HG03108 (cell line): ENCODE data around the gene TRIM67.

Experiments used
- ATAC-seq: cut with Tn5 transposase; IDR thresholded peaks from one replicate; pipeline ENCODE4 v1.9.1; 2021; ENCODE audit warnings: moderate library complexity; ENCODE audit not compliant: unreplicated experiment

The TRIM67 gene

DNA sequence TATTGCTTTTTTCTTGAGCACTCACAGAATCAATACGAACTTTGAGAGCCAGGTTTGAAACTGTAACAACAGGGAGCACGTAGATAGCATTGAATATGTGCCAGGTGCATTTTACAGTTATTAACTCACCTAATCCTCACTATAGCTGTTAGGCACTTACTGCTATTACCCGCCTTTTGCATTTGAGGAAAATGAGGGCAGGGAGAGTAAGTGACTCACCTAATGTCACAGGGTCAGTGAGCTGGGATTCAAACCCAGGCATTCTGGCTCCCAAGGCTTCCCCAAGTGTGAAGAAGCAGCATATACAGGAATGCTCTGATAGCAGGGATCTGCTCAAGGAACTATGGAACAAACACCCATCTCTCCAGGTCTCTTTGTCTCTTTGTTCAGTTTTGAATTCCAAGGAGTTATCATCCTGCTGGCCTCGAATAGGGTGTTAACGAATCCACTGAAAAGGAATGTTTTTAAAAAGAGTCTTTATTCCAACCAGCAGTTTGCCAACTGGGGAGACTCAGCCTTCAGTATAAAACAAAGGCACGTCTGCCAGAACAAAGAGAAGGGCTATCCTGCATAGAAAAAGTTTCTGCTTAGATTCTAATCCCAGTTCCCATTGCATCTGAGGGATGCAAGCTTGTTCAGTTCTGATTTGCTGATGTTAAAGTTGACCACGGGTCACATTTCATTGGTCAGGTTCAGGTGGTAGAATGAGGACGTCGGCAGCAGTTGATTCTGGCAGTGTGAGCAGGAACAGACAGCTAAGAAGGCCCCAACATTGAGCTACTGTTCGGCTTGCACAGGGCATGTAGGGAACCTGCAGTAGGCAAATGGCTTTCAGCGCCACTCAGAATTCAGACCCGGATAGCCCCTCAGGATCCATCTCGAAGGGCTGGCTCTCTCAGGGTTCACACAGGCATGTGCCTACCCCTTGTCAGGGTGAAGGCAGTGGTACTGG lies 22.1 kb downstream of the TRIM67 start:
- no peak for ATAC-seq

DNA sequence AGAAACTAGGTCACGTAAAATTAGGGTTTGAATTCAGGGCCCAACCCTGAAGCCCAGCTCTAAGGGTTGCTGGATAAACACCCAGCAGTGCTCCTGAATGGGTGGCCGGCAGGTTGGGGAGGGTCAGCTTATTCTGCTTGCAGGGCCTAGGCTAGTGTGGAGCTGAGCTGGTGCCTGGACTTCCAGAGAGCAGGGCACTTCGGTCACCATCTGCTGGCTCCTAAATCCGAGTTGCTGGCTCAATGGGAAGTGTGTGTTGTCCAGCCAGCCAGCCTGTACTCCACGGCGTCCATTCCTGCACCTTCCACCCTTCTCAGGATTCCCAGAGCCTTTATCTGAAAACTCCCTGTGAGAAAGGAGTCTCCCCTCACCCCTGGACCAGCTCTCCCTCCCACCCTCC lies 23.0 kb downstream of the TRIM67 start:
- no peak for ATAC-seq

DNA sequence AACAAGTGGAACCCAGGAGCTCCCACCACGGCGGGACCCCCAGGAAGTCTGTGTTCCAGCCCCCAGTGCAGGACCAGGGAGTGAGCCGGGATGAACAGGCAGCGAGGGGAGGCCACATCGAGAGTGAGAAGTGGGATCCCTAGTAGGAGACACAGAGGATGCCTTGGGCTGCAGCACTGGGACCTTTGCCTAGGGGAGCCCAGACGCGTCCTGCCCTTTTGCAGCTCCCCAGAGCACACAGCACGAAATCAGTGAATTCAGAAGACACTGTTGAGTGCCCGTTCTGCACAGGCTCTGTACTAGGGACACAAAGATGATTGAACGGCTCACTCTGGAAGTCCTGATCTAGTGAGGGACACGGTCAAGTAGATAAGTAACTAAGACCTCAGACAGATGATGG lies 23.5 kb downstream of the TRIM67 start:
- ATAC-seq = no peak

- ATAC-seq = no peak
These were observed 24.7 kb downstream of the TRIM67 start for GRCh38 chr1:231186356-231187115.

DNA sequence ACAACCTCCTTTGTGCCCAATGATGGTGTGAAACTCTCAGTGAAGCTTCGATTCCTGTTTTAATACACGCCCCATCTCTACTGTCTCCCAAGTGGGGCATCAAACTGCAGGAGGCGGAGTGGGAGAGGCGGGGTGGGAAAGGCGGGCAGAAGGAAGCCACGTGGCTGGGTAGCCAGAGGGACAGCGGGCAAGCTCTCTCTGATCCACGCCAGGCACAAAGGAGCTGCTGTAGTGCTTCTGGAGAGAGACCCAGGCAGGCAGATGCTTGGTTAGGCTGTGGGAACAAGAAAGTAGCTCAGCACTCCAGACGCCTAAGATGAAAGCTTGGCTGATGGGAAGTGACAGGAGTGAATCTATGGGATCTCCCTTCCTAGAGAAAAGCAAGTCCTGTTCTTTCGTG lies 25.7 kb downstream of the TRIM67 start:
- ATAC-seq = no peak

- no peak for ATAC-seq
These were observed 26.2 kb downstream of the TRIM67 start for GRCh38 chr1:231188072-231188471.

- no peak for ATAC-seq
These were observed 26.9 kb downstream of the TRIM67 start for GRCh38 chr1:231188768-231189167.

DNA sequence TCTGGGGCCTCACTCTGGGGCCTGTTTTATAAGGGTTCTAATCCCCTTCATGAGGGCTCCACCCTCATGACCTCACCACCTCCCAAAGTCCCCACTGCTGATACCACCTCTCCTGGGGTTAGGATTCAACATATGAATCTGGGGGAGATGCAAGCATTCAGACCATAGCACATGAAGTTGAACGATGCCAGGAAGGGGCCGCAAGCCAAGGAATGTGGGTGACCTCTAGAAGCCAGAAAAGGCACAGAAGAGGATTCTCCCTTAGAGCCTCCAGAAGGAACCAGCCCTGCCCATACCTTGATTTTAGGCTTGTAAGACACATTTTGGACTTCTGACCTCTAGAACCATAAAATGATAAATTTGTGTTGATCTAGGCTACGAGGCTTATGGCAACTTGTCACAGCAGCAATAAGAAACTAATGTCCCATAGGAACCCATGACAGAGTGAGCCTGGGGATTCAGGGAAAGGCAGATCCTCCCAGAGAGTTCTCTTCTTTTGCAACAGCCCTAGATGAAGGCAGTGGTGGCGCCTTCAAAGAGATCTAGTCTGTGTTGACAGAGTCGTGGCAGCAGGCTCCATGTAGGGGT lies 27.9 kb downstream of the TRIM67 start:
- ATAC-seq = no peak

DNA sequence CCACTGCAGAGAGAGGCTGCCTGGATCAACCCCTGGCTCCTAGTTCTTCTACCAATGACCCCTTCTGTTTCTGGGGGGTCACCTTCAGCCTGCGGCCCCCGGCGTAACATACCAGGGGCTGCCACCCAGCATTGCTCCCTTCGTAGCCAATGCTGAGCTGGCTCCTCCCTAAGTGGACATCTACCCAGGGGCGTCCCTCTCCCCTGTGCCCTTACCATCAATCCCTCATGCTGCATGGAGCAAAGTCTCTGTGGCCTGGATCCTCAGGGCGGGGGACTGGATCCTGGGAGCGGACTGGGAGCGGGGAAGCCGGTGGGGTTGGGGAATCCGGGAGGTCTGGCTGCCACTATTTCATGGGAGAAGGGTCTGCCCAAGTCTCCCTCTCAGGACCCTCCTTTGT lies 28.6 kb downstream of the TRIM67 start:
- ATAC-seq = no peak

- no peak for ATAC-seq
These were observed 30.8 kb downstream of the TRIM67 start for GRCh38 chr1:231192620-231193163.

DNA sequence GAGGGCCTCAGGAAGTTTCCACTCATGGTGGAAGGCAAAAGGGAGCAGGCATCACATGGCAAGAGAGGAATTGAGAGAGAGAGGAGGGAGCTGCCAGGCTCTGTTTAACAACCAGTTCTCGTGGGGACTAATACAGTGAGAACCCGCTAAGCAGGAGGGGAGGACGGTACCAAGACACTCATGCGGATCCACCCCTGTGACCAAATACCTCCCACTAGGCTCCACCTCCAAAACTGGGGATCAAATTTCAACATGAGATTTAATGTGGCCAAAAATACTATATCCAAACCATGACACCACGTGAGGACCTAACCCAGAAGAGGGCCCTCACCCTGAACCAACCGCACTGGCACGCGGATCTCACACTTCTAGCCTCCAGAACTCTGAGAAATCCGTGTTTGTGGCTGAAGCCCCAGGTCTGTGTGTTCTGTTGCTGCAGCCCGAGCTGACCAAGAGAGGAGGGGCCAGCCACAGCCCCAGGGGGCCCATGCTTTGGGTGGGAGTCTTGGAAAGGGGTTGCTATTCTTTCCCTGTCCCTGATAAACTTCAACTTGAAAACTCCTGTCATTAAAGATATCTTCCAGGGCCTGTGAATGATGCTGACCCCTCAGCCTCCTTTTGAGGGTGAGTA lies 32.0 kb downstream of the TRIM67 start:
- ATAC-seq = no peak

DNA sequence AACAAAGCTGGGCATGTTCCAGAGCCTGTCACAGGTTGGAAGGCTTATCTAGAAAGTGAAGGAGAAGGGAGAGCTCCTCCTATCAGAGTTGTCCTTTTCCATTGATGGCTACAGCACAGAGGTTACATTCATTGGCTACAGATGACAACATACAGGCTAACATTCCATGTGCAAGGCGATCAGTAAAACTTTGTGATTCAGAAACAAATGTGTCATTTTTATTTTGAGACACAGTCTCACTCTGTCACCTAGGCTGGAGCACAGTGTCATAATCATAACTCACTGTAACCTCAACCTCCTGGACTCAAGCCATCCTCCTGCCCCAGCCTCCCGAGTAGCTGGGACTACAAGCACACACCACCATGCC lies 32.6 kb downstream of the TRIM67 start:
- no peak for ATAC-seq

- ATAC-seq = no peak
These were observed 33.1 kb downstream of the TRIM67 start for GRCh38 chr1:231194843-231195516.

GRCh38 chr1:231196307-231196706 lies 34.4 kb downstream of the TRIM67 start:
- ATAC-seq = no peak

DNA sequence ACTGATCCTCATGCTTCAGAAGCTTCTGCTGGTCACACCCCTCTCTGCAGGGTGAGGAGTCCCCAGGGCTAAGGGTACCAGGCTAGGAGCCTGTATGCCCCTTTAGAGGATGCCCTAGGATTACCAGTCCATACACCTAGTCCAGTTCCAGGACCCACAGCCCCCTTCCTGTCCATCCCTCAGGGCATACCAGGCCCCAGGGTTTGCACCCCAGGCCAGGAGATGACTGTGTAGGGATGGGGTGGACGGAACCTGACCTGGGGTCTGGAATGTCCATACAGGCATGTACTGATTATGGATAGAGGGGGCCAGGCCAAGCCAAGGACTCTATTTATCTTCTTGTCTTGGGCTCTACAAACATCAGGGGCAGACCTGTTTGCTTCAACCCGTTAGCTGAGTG lies 34.9 kb downstream of the TRIM67 start:
- ATAC-seq = no peak

DNA sequence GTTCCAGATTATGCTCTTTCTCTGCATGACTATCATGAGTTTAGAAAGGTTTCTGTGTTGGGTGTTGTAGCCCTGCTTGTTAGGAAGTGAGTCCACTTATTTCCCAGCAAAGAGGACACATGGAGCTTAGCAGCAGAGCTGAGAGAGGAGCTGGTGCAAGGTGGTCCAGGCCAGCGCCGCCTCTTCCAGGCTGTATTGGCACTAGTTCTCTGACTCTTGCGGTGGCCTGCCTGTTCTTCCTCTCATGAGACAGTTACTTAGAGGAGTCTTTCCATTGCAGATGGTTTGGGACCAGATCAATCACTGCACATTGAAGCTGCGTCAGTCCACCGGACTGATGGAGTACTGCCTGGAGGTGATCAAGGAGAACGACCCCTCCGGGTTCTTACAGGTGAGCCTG lies 38.0 kb downstream of the TRIM67 start:
- no peak for ATAC-seq

GRCh38 chr1:231200388-231201031 lies 38.7 kb downstream of the TRIM67 start:
- no peak for ATAC-seq

- ATAC-seq = no peak
These were observed 39.6 kb downstream of the TRIM67 start for GRCh38 chr1:231201375-231201978.

DNA sequence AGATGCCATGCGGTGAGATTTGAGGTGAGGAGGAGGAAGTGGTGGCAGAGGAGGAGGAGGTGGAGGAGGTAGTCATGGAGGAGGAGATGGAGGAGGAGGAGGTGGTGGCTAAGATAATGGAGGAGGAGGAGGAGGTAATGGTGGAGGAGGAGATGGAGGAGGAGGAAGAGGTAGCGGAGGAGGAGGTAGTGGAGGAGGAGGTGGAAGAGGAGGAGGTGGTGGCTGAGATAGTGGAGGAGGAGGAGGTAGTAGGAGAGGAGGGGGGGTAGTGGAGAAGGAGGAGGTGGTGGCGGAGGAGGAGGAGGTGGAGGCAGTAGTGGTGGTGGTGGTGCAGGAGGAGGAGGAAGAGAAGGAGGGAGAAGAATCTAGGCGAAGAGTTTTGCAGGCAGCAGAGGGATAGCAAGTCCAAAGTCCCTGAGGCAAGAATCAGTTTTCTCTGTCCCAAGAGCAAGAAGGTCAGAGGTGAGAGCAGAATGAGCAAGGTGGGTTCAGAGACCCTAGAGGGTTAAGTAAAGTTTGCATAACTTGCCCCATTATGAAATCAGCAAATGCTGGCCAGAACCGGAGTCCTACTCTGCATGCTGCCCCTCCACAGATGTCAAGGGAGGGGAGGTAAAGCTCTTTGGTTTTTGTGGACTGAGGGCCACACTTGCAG lies 40.2 kb downstream of the TRIM67 start:
- ATAC-seq = no peak
